ENCODE measurements around the gene CDK4. TPM values are rescaled to one million over a fixed set of nuclear protein-coding genes. Genes with fewer than 3 reads are reported as not detected.

The CDK4 gene
- total RNA-seq, 1 experiment from 2014 or later = 156 TPM

- POLR2A ChIA-PET (ENCODE audit: unreplicated experiment) = interaction anchor here (0.5 to 0.8 kb wide), 5 partner anchors 18 to 1410 kb away, joined by 3 to 8 read pairs (median 5); no protein-coding TSS in a partner anchor
- H3K9me3 ChIP-seq (ENCODE audit: insufficient read depth, low read depth) = no peaks in the 10 kb centered on the region
- CTCF ChIA-PET = interaction anchor here (0.6 kb wide), 3 partner anchors 10 to 46 kb away, joined by 3 to 9 read pairs (median 4); no protein-coding TSS in a partner anchor
- peak; percentile 74 for TF ChIP-seq CTCF (conservative IDR thresholded peaks at IDR 0.05)
- no peak for TF ChIP-seq EZH2 (IDR thresholded peaks at IDR 0.05; ENCODE audit: low read depth)
- no peaks in the 10 kb centered on the region for H3K36me3 ChIP-seq (ENCODE audit: low read depth)
- peaks cover 2% of the 10 kb centered on the region for H3K4me1 ChIP-seq (replicated peaks; ENCODE audit: insufficient read depth)
- no peaks in the 10 kb centered on the region for H3K9me2 ChIP-seq (ENCODE audit: insufficient read depth)
- H3K4me2 ChIP-seq = no peak overlapping the region
- H2AFZ ChIP-seq = no peak overlapping the region
- H3K79me2 ChIP-seq (ENCODE audit: low read depth) = no peaks in the 10 kb centered on the region
- no TSS peak for BruUV-seq (replicated peaks)
- no peaks in the 10 kb centered on the region; the same call in 1 of the 2 replicates for H4K20me1 ChIP-seq (ENCODE audit: insufficient read depth)
- peaks cover 10% of the 10 kb centered on the region for H3K27me3 ChIP-seq (ENCODE audit: insufficient read depth, low read depth)
- H3F3A ChIP-seq (ENCODE audit: insufficient read depth, low read depth) = peaks cover 2% of the 10 kb centered on the region; the same call in 1 of the 2 replicates
- H3K27ac ChIP-seq = no peak overlapping the region
- DNase-seq = peak in 1 of 2 experiments; percentile 27
- intact Hi-C loops (cut with micrococcal nuclease; ENCODE audit: unreplicated experiment) = no loop called here
- no peak overlapping the region for H3K4me3 ChIP-seq
Observed at GRCh38 chr12:57759360-57759980, 7.4 kb upstream of the CDK4 start.

GRCh38 chr12:57758552-57759359, 6.6 kb upstream of the CDK4 start:
- H3K9me2 ChIP-seq (ENCODE audit: insufficient read depth) = no peaks in the 10 kb centered on the region
- BruUV-seq (replicated peaks) = no TSS peak
- H3K9me3 ChIP-seq (ENCODE audit: insufficient read depth, low read depth) = no peaks in the 10 kb centered on the region
- DNase-seq = no peak
- no peak overlapping the region for H3K4me2 ChIP-seq
- no peak for TF ChIP-seq EZH2 (IDR thresholded peaks at IDR 0.05; ENCODE audit: low read depth)
- no peak for TF ChIP-seq CTCF (conservative IDR thresholded peaks at IDR 0.05)
- ChIA-PET POLR2A (ENCODE audit: unreplicated experiment) (interaction anchor here (0.6 to 0.8 kb wide), 3 partner anchors 20 to 179 kb away, joined by 5 to 8 read pairs (median 6); no protein-coding TSS in a partner anchor), CTCF (no interaction called here)
- H3K36me3 ChIP-seq (ENCODE audit: low read depth) = no peaks in the 10 kb centered on the region
- H3K27ac ChIP-seq = no peak overlapping the region
- H3K4me3 ChIP-seq = no peak overlapping the region
- peaks cover 3% of the 10 kb centered on the region; the same call in 1 of the 2 replicates for H3K27me3 ChIP-seq (ENCODE audit: insufficient read depth, low read depth)
- peaks cover 9% of the 10 kb centered on the region; the same call in 1 of the 2 replicates for H3F3A ChIP-seq (ENCODE audit: insufficient read depth, low read depth)
- intact Hi-C loops (cut with micrococcal nuclease; ENCODE audit: unreplicated experiment) = no loop called here
- no peaks in the 10 kb centered on the region; the same call in 1 of the 2 replicates for H4K20me1 ChIP-seq (ENCODE audit: insufficient read depth)
- H2AFZ ChIP-seq = no peak overlapping the region
- H3K4me1 ChIP-seq (replicated peaks; ENCODE audit: insufficient read depth) = peaks cover 9% of the 10 kb centered on the region
- no peaks in the 10 kb centered on the region for H3K79me2 ChIP-seq (ENCODE audit: low read depth)

GRCh38 chr12:57757771-57758170, 5.7 kb upstream of the CDK4 start:
- Histone ChIP-seq H3K79me2 (ENCODE audit: low read depth) (no peaks in the 10 kb centered on the region), H3K36me3 (ENCODE audit: low read depth) (no peaks in the 10 kb centered on the region), H3K9me3 (ENCODE audit: insufficient read depth, low read depth) (no peaks in the 10 kb centered on the region), H3K4me1 (replicated peaks; ENCODE audit: insufficient read depth) (peaks cover 18% of the 10 kb centered on the region), H3F3A (ENCODE audit: insufficient read depth, low read depth) (peaks cover 13% of the 10 kb centered on the region; the same call in 1 of the 2 replicates), H3K4me2 (no peak overlapping the region), H3K27ac (no peak overlapping the region), H4K20me1 (ENCODE audit: insufficient read depth) (no peaks in the 10 kb centered on the region; the same call in 1 of the 2 replicates), H3K9me2 (ENCODE audit: insufficient read depth) (no peaks in the 10 kb centered on the region), H3K4me3 (no peak overlapping the region), H3K27me3 (ENCODE audit: insufficient read depth, low read depth) (no peaks in the 10 kb centered on the region), H2AFZ (no peak overlapping the region)
- TF ChIP-seq EZH2 (IDR thresholded peaks at IDR 0.05; ENCODE audit: low read depth) (no peak), CTCF (conservative IDR thresholded peaks at IDR 0.05) (no peak)
- intact Hi-C loops (cut with micrococcal nuclease; ENCODE audit: unreplicated experiment) = no loop called here
- BruUV-seq (replicated peaks) = no TSS peak
- DNase-seq = no peak
- ChIA-PET CTCF (no interaction called here), POLR2A (ENCODE audit: unreplicated experiment) (no interaction called here)

All from PC-9 (cell line).